Type B pancreatic cell (in vitro differentiated cells): Measurements from ENCODE around the gene MYO3B. TPM values are rescaled to one million over a fixed set of nuclear protein-coding genes. Genes with fewer than 3 reads are reported as not detected.

Experiments
- DNase-seq: peaks from one replicate; pipeline ENCODE4 v3.0.0; 2021; ENCODE audit warnings: mixed read lengths; ENCODE audit not compliant: unreplicated experiment; ENCODE audit errors: extremely low spot score
- H3K27ac Mint-ChIP-seq: 2 replicates; pipeline ENCODE4 v1.8.0; 2021; ENCODE audit warnings: mild to moderate bottlenecking, mixed read lengths
- H3K27me3 Mint-ChIP-seq: 2 replicates; pipeline ENCODE4 v1.8.0; 2021; ENCODE audit warnings: mixed read lengths
- H3K36me3 Mint-ChIP-seq: 2 replicates; pipeline ENCODE4 v1.8.0; 2021; ENCODE audit warnings: mixed read lengths
- H3K4me1 Mint-ChIP-seq: one replicate; pipeline ENCODE4 v1.8.0; 2021; ENCODE audit warnings: mixed read lengths; ENCODE audit not compliant: unreplicated experiment
- H3K4me3 Mint-ChIP-seq: 2 replicates; pipeline ENCODE4 v1.8.0; 2021; ENCODE audit warnings: mild to moderate bottlenecking, mixed read lengths
- H3K9me3 Mint-ChIP-seq: 2 replicates; pipeline ENCODE4 v1.8.0; 2021; ENCODE audit warnings: mixed read lengths
- CTCF ChIP-seq: fragments of 200-600 bp; sonication (generic); conservative IDR thresholded peaks from 2 replicates; pipeline ENCODE4 v1.5.0; 2021; ENCODE audit warnings: antibody characterized with exemption, mild to moderate bottlenecking
- total RNA-seq: library from RNA; stranded (reverse); gene quantifications from 2 replicates; pipeline ENCODE4 v1.2.1, GENCODE V29; 2021; ENCODE audit warnings: low replicate concordance

Gene MYO3B
- total RNA-seq, 1 donor from 2014 or later = 0.46 TPM

- no peak overlapping the region for H3K4me3 Mint-ChIP-seq
- no peaks in the 10 kb centered on the region for H3K9me3 Mint-ChIP-seq
- H3K27ac Mint-ChIP-seq = no peak overlapping the region
- H3K27me3 Mint-ChIP-seq = no peaks in the 10 kb centered on the region
- no peak for TF ChIP-seq CTCF
- no peaks in the 10 kb centered on the region for H3K36me3 Mint-ChIP-seq
- DNase-seq = no peak
- H3K4me1 Mint-ChIP-seq = no peaks in the 10 kb centered on the region
Observed at GRCh38 chr2:170492010-170492409, 314.1 kb downstream of the MYO3B start.

- no peak for DNase-seq
- no peak for TF ChIP-seq CTCF
- H3K36me3 Mint-ChIP-seq = no peaks in the 10 kb centered on the region
- no peaks in the 10 kb centered on the region for H3K4me1 Mint-ChIP-seq
- no peaks in the 10 kb centered on the region for H3K9me3 Mint-ChIP-seq
- H3K27me3 Mint-ChIP-seq = no peaks in the 10 kb centered on the region
- H3K27ac Mint-ChIP-seq = no peak overlapping the region
- H3K4me3 Mint-ChIP-seq = no peak overlapping the region
Observed at GRCh38 chr2:170493426-170494097, 315.6 kb downstream of the MYO3B start.

- Mint-ChIP-seq H3K27ac (no peak overlapping the region), H3K36me3 (no peaks in the 10 kb centered on the region), H3K4me3 (no peak overlapping the region), H3K4me1 (peaks cover 4% of the 10 kb centered on the region), H3K27me3 (peaks cover 20% of the 10 kb centered on the region), H3K9me3 (no peaks in the 10 kb centered on the region)
- TF ChIP-seq CTCF = no peak
- DNase-seq = no peak
Observed at GRCh38 chr2:170495896-170496295, 317.9 kb downstream of the MYO3B start.

- Mint-ChIP-seq H3K27me3 (peaks cover 43% of the 10 kb centered on the region), H3K9me3 (no peaks in the 10 kb centered on the region), H3K4me3 (no peak overlapping the region), H3K27ac (no peak overlapping the region), H3K4me1 (peaks cover 9% of the 10 kb centered on the region), H3K36me3 (no peaks in the 10 kb centered on the region)
- TF ChIP-seq CTCF = no peak
- no peak for DNase-seq
Observed at GRCh38 chr2:170498619-170499018, 320.7 kb downstream of the MYO3B start.

GRCh38 chr2:170500104-170500503, 322.2 kb downstream of the MYO3B start:
- H3K27me3 Mint-ChIP-seq = peaks cover 57% of the 10 kb centered on the region
- H3K9me3 Mint-ChIP-seq = no peaks in the 10 kb centered on the region
- no peak overlapping the region for H3K27ac Mint-ChIP-seq
- peaks cover 19% of the 10 kb centered on the region for H3K4me1 Mint-ChIP-seq
- no peak for DNase-seq
- H3K4me3 Mint-ChIP-seq = no peak overlapping the region
- no peak for TF ChIP-seq CTCF
- no peaks in the 10 kb centered on the region for H3K36me3 Mint-ChIP-seq
